Fibroblast of skin of back (primary cell): Measurements from ENCODE around the gene CPTP.
"Not testable (repeated sequence)": the region's sequence is repeated elsewhere in the genome, so short reads cannot be mapped to it uniquely, and the experiment has no call there.

Experiments used
- DNase-seq: peaks from one replicate; pipeline ENCODE4 v3.0.0-alpha.2; 2013

CPTP gene

DNA sequence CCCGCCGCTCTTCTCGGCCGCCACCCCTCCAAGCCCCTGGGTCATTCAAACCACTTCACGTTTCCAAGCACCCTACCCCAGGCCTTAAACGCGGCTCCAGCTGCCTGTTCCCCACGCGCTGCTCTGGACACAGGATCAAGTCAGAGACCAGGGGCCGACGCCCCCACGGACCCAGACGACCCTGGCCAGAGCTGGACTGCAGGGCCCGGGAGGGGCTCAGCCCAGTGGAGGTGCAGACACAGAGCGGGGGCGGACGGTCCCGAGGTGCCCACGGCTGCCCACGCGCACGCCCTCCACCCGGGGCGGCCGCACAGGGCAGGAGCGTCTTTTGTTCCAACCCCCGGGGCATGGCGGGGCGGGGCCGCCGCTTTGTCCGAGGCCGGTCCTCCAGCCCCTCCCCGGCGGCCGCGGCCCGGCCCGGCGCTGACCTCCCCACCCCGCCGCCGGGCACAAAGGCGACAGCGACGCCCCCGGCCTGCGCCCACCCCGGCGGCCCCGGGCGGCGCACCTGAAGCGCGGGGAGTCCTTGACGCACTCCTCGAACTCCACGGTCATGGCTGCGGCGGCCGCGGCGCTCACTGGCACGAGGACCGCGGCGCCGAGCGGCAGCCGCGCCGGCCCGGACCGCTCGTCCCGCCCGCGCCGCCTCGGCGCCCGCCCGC lies 17.2 kb upstream of the CPTP start:
- DNase-seq, result no peak

DNA sequence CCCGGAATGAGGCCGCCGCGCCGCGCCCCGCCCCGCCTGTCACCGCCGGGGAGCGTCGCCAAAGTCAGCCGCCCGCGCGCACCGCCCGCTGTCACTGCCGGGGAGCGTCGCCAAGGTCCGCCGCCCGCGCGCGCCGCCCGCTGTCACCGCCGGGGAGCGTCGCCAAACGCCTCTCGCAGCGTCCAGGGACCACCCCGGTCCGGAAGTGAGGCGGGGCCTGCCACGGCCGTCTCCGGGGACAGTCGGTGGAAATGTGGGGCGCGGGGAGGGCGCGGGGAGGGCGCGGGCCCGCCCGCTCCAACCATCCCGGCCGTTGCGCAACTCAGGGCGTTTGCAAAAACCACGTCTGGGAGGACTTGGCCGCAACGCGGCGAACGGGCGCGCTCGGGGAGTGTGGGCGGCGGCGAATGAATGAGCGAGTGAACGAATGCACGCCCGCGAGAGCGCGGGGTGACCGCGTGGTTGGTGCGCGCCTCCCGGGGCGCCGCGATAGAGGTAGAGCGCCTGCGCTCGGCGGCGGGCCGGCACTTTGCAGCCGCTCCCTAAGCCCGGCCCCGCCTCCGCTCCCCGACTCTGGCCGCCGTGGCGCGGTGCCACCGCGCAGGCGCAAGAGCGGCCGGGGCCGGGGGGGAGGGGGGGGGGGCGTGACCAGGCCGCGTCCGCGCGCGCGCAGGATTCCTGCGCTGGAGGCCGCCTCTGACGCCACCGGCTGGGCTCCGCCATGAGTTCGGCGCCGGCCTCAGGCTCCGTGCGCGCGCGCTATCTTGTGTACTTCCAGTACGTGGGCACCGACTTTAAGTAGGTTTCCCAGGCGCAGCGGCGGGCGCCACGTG lies 16.5 kb upstream of the CPTP start, which contains the start of the genes ACAP3 and PUSL1:
Gene ACAP3, minus strand, starts transcription at position 8 of the 833 bp plus-strand sequence. CDS start 115 bp downstream, outside the sequence.
Gene PUSL1, plus strand, starts transcription at position 675 of the 833 bp plus-strand sequence. Its CDS starts 47 bp downstream, at position 722.
- peak; percentile 92 for DNase-seq

DNA sequence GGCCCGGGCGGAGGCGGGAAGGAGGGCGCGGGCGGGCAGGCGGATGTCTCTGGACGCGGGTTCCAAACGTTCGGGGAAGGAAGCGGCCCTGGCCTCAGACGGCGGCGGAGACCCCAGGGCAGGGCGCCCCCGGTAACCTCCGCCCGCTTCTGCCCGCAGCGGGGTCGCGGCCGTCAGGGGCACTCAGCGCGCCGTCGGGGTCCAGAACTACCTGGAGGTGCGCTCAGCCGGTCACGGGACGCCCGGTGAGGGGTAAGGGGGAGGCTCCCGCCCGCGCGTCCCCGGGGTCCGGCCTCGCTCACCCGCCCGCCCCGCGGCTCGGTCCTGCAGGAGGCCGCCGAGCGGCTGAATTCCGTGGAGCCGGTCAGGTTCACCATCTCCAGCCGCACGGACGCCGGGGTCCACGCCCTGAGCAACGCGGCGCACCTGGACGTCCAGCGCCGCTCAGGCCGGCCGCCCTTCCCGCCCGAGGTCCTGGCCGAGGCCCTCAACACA lies 15.8 kb upstream of the CPTP start:
- DNase-seq, result no peak

DNA sequence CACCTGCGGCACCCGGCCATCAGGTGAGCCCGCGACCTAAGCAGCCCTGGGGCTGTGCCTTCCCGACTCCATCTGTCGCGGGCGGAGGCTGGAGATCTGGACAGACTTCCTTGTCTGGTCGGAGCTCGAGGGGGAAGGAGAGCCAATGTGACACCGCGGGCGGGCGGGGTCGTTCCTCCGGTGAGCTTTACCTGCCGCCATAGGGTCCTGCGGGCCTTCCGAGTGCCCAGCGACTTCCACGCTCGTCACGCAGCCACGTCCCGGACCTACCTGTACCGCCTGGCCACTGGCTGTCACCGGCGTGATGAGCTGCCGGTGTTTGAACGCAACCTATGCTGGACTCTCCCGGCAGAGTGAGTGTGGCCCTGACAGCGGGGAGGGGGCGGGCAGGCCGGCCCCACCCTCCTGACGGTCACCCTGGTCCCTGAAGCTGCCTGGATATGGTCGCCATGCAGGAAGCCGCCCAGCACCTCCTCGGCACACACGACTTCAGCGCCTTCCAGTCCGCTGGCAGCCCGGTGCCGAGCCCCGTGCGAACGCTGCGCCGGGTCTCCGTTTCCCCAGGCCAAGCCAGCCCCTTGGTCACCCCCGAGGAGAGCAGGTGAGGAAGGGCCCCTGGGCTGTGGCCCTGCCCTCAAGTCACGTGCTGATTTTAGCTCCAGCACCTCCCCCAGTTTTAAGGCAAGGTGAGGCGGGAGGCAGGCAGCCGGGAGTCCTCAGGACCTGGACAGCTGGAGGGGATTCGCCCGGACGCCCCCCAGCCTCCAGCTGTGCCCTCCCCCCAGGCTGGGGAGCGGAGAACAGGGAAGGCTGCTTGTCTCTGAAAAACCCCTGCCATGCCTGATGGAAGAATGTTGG lies 15.1 kb upstream of the CPTP start:
- no peak for DNase-seq

DNA sequence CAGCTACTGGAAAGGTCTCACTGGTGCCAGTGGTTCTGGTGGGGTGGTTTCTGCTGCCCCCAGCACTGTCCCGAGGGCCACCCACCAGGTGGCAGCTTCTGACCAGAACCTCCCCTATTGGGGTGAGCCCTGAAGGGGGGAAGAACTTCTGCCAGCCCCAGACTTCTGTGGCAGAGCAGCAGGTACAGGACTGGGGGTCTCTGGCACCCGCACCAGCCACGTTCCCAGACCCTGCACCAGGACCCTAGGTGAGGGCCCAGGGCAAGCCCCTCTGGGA lies 14.6 kb upstream of the CPTP start:
- no peak for DNase-seq

DNA sequence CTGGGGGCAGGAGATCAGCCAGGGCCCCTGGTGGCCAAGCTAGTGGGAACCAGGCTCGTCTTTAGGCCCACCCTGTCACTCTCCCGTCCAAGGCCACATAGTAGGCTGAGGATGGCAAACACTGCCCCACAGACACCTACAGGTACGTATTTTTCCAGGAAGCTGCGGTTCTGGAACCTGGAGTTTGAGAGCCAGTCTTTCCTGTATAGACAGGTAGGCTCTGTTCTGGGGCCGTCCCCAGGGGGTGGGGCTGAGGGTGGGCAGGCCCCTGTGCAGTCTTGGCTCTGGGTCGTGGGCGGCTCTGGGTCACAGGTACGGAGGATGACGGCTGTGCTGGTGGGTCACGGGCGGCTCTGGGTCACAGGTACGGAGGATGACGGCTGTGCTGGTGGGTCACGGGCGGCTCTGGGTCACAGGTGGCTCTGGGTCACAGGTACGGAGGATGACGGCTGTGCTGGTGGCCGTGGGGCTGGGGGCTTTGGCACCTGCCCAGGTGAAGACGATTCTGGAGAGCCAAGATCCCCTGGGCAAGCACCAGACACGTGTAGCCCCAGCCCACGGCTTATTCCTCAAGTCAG lies 14.0 kb upstream of the CPTP start:
- no peak for DNase-seq

DNA sequence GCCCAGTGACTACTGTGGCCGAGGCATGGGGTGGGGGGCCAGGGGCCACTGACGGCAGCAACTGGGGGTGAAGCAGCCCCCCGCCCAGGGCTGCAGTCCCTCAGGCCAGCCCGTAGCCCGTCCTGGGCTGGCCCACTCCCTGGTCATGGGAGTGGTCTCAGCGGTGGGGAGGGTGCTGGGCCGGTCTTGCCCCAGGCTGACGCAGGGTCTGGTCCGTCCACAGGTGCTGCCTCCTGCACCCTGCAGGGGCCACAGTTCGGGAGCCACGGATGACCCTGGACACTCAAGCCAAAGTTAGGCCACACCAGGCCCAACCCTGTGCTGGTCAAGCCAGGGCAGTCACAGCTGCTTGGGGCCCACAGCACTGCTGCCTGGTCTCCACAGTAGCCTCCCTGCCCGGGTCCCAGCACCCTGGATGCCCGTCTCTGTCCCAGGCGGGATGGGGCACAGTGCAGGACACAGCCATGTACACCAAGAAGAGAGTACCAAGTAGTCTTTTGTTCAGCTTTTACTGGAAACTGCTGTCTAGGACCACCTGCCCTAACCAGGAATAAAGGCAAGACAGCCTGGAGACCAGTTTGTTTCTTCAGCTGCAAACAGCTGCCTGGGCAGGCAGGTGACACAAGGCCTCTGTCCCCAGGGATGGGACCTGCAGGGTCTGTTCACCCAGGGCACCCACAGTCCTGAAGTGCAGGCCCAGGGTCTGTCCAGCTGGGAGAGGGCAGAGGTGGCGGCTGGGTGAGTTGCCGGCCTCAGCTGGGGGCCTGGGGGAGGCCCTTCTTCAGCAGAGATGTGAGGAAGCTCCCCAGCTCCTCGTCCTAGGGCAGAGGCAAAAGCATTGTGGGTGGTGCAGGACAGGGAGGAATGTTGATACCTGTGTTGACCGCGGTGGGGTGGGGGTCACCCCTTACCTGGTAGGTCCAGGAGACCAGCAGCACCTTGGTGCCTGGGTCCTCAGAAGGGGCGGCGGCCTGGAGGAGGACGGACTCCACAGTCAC lies 13.2 kb upstream of the CPTP start:
- no peak for DNase-seq

DNA sequence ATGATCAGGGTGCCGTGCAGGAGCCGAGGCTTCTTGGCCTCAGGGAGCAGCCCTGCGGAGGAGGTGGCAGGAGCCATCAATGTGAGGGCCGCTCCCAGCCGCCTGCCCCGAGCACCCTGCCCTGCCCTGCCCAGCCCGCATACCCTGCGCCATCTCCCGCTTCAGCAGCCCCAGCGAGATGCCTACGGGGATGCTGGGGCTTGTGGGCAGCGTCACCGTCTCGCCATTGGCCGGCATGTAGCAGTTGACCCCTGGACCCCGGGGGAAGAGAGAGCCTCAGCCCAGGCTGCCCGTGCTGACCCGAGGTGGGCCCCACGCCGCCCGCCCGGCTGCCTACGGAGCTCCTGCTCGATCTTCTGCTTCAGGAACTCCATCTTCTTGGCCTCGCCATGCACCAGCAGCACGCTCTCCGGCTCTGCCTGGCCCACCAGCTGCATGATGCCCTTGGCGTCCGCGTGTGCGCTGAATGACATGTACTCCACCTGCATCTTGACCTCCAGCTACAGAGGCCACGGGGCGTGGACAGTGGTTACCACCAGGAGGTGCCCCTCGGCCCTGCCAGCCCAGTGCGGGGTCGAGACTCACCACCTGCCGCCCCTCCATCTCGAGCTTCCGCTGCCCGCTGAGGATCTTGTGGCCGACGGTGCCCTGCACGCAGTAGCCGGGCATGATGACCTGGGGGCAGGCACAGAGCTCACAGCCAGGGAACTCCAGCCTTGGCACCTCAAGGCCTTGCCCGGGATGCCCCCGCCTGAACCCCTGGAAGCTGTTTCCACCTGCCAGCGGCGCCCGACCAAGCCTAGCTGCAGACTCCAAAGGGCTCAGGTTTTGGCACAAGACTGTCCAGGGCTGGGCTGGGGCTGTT lies 11.9 kb upstream of the CPTP start:
- DNase-seq, result no peak

DNA sequence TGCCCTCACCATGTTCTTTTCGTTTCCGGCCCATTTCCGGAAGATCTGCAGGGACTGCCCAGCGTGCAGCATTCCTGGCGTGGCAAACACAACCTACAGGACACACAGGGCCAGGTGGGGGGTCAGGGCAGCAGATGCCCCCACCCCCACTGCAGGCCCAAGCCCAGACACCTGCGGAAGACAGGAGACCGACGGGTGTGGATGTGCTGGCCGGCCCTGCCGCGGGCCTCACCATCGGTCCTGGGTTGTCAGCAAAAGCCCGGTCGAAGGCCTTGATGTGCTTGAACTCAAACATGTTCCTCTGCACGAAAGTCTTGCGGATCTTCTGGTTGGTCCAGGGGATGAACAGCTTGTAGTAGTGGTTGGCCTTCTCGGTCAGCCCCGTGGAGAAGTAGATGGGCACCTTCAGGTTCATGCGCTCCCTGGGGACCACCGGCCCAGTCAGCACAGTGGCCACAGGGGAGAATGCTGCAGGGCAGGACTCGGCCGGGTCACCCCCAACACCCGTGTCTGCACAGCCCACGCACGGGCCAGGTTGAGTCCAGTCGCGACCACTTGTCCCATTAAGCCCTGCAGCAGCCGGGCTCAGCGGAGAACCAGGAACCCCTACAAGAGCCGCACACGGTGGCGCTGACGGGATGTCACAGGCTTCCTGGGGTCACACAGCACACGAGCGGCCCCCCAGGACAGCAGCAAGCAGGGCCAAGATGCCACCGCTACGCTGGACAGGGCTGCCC lies 10.9 kb upstream of the CPTP start:
- DNase-seq, result no peak

DNA sequence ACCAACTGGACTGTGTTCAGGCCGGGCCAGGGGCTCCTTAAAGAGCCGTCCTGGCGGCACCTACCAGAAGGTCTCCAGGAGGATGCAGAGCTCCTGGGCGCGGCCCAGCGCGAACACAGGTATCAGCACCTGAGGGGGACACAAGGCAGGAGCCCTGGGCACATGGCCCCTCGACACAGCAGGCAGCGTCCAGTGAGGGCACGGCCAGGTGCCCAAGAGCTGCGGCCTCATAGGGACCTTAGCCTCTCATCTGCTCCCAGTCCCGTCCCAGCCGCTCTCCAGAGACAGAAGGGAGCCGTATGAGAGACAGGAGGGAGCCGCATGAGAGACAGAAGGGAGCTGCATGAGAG lies 10.4 kb upstream of the CPTP start:
- no peak for DNase-seq

DNA sequence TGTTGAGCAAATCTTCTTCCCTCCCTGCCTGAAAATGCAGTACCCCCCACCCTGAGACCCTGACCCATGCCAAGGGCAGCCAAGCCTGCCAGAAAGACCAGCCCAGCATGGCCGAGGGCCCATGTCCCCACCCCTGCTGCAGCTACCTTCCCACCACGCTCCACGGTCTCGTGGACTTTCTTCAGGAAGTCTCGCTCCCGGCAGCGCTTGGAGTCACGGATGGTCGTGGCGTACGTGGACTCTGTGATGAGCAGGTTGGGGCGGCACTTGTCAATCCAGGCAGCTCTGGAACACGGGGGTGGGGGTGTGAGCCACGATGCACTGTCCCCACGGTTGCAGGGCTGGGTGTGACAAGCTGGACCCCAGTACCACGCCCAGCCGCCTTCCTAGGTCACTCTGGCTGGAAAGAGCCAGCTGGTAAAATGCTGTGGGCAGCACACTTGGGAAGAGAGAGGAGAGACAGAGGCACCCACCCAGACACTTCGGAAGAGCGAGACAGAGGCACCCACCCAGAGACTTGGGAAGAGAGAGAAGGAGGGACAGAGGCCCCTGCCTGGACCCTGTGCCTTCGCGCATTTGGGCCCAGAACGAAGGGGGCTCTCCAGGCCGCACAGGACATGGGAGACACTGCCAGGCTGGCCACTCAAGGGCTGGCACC lies 9.8 kb upstream of the CPTP start:
- DNase-seq, result no peak

DNA sequence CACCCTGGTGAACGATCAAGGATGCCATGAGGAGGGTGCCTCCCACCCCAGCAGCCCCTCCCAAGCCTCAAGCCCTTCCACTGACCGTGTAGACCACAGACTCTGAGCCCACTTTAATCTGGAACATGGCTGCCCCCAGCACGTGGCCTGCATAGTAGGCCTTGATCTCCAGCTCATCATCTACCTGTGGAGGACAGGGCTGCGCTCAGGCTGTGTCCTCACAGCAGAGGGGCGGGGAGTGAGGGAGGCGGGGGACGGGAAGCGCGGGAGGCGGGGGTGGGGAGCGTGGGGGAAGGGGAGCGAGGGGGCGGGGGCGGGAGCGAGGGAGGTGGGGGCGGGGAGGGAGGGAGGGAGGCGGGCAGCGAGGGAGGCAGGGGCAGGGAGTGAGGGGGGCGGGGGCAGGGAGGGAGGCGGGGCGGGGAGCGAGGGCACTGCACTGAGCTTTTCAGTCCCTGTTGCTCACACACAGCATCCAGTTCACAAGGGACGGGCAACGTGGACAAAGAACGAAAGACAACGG lies 9.1 kb upstream of the CPTP start:
- no peak for DNase-seq

DNA sequence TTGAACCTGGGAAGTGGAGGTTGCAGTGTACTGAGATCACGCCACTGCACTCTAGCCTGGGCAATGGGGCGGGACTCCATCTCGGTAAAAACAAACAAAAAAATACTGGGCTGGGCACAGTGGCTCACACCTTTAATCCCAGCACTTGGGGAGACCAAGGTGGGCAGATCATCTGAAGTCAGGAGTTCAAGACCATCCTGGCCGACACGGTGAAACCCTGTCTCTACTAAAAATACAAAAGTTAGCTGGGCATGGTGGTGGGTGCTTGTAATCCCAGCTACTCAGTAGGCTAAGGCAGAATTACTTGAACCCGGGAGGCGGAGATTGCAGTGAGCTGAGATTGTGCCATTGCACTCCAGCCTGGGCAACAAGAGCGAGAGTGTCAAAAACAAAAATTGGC lies 8.4 kb upstream of the CPTP start:
- DNase-seq, result not testable (repeated sequence)

DNA sequence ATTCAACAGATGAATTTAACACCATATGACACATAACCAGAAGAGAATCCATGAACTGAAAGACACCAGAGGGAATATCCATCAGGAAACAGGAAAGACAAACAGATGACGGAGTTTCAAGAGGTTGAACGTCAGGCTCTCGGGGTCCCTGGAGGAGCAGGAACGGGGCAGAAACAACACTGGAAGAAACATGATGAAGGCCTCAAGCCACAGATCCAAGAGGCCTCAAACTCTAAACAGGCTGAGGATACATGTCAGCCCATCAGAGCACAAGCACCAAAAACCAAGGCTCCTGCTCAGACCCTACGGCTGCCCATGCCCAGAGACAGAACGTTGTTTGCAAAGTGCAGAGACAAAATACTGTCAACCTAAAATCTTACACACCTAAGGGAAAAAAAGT lies 7.2 kb upstream of the CPTP start:
- DNase-seq, result no peak

DNA sequence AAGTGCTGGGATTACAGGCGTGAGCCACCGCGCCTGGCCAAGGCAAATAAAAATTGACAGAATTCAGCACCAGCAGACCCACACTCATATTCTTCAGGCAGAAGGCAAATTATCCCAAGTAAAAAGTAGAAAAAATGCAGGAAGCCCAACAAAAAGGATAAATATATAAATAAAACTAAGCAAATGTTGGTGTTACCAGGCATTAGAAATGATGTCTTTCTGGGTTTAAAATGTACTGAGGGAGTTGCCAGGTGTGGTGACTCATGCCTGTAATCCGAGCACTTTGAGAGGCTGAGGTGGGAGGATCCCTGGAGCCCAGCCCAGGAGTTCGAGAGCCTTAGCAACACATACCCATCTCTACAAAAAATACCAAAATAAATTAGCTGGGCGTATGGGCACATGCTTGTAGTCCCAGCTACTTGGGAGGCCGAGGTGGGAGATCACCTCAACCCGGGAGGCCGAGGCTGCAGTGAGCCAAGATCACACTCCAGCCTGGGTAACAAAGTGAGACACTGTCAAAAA lies 6.4 kb upstream of the CPTP start:
- peak; percentile 83 for DNase-seq

DNA sequence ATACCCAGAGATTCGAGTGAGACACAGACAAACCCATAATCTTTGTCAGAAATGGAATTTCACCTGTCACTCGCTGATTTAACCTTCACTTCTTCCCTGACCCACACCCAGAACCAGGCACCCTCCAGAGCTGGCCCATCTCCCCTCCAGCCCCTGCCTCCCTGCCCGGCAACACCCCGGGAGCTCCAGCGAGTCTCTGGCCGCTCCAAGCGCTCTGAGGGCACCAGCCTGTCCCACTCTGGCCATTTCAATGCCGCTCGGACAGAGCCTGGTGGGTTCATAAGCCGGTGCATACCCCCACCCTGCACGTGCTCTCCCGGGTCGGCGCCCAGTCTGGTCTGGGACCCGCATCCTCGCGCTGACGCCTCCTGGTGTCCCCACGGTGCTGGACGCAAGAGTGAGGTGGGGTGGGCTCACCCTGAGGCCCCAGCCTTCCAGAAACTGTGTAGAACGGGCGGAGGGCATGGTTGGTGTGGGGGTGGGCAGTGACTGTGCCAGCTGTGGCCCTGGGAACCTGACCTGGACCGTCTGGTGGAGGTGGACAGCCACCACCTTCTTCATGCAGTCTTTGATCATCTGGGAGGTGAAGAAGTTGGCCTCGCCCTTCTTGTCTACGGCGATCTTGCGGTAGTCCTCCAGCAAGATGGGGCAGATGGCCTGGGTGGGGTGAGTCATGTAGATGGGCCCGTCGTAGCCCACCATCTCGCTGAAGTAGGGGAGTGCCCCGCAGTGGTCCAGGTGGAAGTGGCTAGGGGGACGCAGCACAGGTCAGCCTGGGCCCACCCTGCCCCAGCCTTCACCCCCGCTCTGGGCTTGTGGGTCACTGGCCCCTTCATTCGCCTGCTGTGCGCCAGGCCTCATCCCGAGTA lies 5.6 kb upstream of the CPTP start:
- DNase-seq, result no peak

DNA sequence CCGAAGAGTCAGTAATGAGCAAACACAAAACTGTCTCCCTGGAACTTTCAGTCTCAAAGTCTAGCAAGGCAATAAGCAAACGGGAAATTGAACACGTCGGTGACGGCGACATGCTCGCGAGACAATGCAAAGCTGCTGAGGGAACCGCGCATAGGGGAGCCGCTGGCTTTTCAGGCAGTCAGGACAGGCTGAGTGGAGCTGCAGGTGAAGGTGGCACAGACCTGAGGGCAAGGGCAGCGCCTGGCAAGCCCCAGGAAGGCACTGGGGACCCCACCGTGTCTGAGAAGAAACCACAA lies 5.0 kb upstream of the CPTP start:
- DNase-seq, result no peak
